ENCODE data around the gene KRTAP6-2.

Gene KRTAP6-2

DNA sequence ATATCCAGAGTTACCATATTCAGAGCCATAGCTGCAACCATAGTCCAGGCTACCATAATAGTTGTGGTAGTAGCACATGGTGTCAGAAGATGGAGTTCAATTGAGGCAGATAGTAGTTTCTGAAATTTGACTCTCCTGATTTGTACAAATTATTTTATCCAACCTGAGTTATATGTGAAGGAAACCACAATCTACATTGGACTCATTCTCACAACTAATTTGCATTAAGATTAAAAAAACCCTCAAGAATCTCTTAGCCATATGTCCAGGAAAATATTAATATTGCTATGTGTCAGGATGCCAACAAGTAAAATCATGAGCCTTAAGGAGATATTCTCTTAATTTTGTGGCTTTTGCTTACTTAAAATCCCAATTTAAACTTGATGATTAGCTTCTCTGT, 8.4 kb downstream of the KRTAP6-2 start, which contains the start of gene KRTAP22-2:
Gene KRTAP22-2 (minus strand): TSS at position 101 of the 400 bp plus-strand sequence.
- no peak within 1 kb of the TSS for H3K4me3 ChIP-seq (ENCODE audit: control insufficient read depth, low read depth, low read length)
- DNase-seq (ENCODE audit: low read depth), result no peak
- TF ChIP-seq, protein P1, sequence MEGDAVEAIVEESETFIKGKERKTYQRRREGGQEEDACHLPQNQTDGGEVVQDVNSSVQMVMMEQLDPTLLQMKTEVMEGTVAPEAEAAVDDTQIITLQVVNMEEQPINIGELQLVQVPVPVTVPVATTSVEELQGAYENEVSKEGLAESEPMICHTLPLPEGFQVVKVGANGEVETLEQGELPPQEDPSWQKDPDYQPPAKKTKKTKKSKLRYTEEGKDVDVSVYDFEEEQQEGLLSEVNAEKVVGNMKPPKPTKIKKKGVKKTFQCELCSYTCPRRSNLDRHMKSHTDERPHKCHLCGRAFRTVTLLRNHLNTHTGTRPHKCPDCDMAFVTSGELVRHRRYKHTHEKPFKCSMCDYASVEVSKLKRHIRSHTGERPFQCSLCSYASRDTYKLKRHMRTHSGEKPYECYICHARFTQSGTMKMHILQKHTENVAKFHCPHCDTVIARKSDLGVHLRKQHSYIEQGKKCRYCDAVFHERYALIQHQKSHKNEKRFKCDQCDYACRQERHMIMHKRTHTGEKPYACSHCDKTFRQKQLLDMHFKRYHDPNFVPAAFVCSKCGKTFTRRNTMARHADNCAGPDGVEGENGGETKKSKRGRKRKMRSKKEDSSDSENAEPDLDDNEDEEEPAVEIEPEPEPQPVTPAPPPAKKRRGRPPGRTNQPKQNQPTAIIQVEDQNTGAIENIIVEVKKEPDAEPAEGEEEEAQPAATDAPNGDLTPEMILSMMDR (IDR thresholded peaks at IDR 0.05; ENCODE audit: control insufficient read depth, insufficient read depth, low read depth, low read length, missing control alignments), result no peak

DNA sequence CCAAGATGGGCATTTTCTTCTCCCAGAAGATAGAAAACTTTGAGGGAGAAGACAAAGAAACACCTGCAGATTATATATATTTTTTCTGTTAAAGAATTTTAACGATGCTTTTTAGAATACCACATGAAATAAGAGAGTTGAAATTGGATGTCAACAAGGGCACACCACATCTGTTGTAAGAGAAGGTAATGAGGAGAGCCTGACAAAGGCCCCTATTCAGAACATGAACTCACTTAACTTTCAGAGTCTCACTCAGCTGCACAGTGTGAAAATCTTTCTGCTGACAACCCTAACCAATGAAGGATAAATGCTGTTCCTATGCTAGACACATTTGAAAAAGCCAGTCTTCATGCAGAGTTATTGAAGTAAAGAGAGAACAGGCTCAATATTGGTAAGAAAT, 15.8 kb downstream of the KRTAP6-2 start:
- no peak overlapping the region for H3K4me3 ChIP-seq (ENCODE audit: control insufficient read depth, low read depth, low read length)
- DNase-seq (ENCODE audit: low read depth), result no peak
- TF ChIP-seq, protein P1 (IDR thresholded peaks at IDR 0.05; ENCODE audit: control insufficient read depth, insufficient read depth, low read depth, low read length, missing control alignments), result no peak

DNA sequence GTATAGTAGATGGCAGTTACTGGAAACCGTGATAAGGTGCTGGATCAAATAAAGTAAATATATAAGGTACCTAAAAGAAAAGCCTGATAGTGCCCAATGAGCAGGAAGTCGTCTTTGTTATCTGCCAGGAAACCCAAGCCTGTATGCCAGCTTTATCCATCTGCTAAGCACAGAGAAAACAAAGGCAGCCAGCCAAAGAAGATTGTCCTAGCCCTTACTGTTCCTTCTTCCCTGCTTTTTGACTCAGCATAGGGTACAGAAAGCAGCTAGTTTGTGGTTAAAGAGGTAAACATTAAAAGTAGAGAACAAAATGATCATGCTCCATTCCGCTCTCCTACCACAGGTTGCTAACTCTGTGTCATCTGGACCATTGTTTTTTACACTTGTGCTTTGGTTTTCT, 18.6 kb downstream of the KRTAP6-2 start:
- H3K4me3 ChIP-seq (ENCODE audit: control insufficient read depth, low read depth, low read length), result no peak overlapping the region
- TF ChIP-seq, protein P1 (IDR thresholded peaks at IDR 0.05; ENCODE audit: control insufficient read depth, insufficient read depth, low read depth, low read length, missing control alignments), result no peak
- DNase-seq (ENCODE audit: low read depth), result no peak

DNA sequence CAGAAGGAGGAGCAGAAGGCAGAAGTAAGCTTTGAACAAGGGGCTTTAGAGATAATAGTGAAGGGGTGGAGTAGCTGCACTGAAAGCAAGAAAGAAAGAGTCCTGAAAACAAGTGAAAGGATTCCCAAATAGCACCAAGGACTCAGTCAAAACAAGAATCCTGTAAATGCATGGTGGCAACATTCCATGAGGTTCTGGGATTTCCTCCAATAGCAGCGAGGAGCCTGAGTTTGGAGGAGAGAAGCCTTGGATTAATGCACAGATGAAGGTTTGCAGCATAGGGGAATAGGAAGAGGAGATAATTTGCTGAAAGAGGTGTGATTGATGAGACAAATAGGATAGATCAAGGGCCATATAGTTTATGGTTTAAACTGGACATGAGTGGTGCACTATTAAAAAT, 19.4 kb downstream of the KRTAP6-2 start:
- DNase-seq (ENCODE audit: low read depth), result no peak
- no peak overlapping the region for H3K4me3 ChIP-seq (ENCODE audit: control insufficient read depth, low read depth, low read length)
- TF ChIP-seq, protein P1 (IDR thresholded peaks at IDR 0.05; ENCODE audit: control insufficient read depth, insufficient read depth, low read depth, low read length, missing control alignments), result no peak

DNA sequence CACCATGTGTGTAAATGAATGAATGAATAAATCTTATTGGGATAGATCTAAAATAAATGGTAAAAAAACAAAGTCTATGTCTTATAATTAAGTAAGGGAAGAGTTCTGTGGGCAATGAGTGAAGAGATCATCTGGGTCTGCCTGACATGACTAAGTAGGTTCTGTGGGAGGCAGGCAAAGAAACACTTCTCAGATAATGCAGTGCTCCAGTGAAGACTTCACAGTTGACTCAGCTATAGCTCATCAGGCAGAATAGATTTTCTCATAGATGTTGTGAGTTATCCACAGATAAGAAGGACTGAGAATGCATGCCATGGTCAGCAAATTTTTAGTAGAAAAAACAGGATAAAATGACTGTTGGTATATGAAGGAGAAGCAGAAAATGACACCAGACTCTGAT, 20.9 kb downstream of the KRTAP6-2 start:
- no peak for DNase-seq (ENCODE audit: low read depth)
- no peak overlapping the region for H3K4me3 ChIP-seq (ENCODE audit: control insufficient read depth, low read depth, low read length)
- TF ChIP-seq, protein P1 (IDR thresholded peaks at IDR 0.05; ENCODE audit: control insufficient read depth, insufficient read depth, low read depth, low read length, missing control alignments), result no peak

DNA sequence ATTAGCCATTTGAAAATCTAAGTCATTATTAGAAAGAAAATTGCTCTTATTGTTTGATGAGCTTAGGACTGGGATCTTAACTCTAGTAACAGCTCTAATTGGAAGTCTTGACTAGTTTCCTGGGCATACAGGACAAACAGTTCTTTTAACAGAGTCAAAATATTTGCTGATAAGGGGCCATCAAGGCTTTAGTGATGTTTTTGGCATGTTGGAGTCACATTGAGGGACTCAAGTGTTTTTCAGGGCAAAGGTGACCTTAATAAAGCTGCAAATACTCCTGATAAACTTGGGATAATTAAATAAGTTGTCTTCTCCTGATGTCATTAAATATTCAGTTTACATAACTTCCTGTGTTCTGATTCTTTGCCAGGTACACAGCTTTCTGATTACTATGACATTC, 31.1 kb downstream of the KRTAP6-2 start:
- TF ChIP-seq, protein P1 (IDR thresholded peaks at IDR 0.05; ENCODE audit: control insufficient read depth, insufficient read depth, low read depth, low read length, missing control alignments), result no peak
- H3K4me3 ChIP-seq (ENCODE audit: control insufficient read depth, low read depth, low read length), result no peak overlapping the region
- DNase-seq (ENCODE audit: low read depth), result no peak

DNA sequence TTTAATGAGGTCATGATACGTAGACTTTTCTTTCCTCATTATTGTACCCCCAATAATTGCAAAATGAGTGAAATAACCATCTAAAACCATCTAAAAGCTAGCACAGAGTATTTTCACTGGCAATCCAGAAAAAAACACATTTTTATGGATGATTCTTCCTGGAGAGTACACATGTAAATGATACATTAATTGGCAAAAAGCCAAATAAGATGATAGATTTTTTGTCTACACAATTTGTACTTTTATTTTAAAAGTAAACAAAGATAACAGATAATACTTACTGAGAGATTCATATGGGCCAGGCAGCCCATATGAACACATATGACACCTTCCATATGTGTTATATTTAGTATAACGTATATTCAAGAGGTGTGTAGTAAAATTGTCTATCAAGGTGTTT, 35.1 kb downstream of the KRTAP6-2 start:
- TF ChIP-seq, protein P1 (IDR thresholded peaks at IDR 0.05; ENCODE audit: control insufficient read depth, insufficient read depth, low read depth, low read length, missing control alignments), result no peak
- no peak overlapping the region for H3K4me3 ChIP-seq (ENCODE audit: control insufficient read depth, low read depth, low read length)
- DNase-seq (ENCODE audit: low read depth), result no peak
